GM18519 (cell line): Measurements from ENCODE around the gene CITED1.
A peak's percentile ranks its signal among the peaks of the same experiment; 100 is the strongest.

Source experiments
- ATAC-seq: cut with Tn5 transposase; IDR thresholded peaks from one replicate; pipeline ENCODE4 v1.9.1; 2021; ENCODE audit warnings: mild to moderate bottlenecking, moderate library complexity; ENCODE audit not compliant: unreplicated experiment, low FRiP score

The CITED1 gene

GRCh38 chrX:72309297-72310071 lies 3.8 kb upstream of the CITED1 start:
- no peak for ATAC-seq

- ATAC-seq: no peak
Observed at GRCh38 chrX:72308566-72309296, 3.0 kb upstream of the CITED1 start.

- no peak for ATAC-seq
Observed at GRCh38 chrX:72308209-72308565, 2.5 kb upstream of the CITED1 start.

GRCh38 chrX:72307646-72308051 lies 1.9 kb upstream of the CITED1 start:
- ATAC-seq: no peak

GRCh38 chrX:72306851-72307645 lies 1.3 kb upstream of the CITED1 start:
- no peak for ATAC-seq

- no peak for ATAC-seq
Observed at GRCh38 chrX:72306085-72306801, 529 bp upstream of the CITED1 start.

- no peak for ATAC-seq
Observed at GRCh38 chrX:72304877-72305276, 837 bp downstream of the CITED1 start.

GRCh38 chrX:72301781-72302180 lies 3.9 kb downstream of the CITED1 start:
- no peak for ATAC-seq

- ATAC-seq: no peak
Observed at GRCh38 chrX:72299891-72300630, 5.7 kb downstream of the CITED1 start.

- ATAC-seq: no peak
Observed at GRCh38 chrX:72297953-72298730, 7.6 kb downstream of the CITED1 start.

GRCh38 chrX:72296991-72297390 lies 8.7 kb downstream of the CITED1 start:
- ATAC-seq: no peak

- no peak for ATAC-seq
Observed at GRCh38 chrX:72295745-72296144, 10.0 kb downstream of the CITED1 start.

- no peak for ATAC-seq
Observed at GRCh38 chrX:72294497-72294896, 11.2 kb downstream of the CITED1 start.

GRCh38 chrX:72282302-72282701 lies 23.4 kb downstream of the CITED1 start:
- no peak for ATAC-seq

GRCh38 chrX:72280321-72280845 lies 25.3 kb downstream of the CITED1 start:
- ATAC-seq: no peak

GRCh38 chrX:72276478-72276953 lies 29.2 kb downstream of the CITED1 start:
- ATAC-seq: peak; percentile 12

GRCh38 chrX:72274526-72274925 lies 31.2 kb downstream of the CITED1 start:
- no peak for ATAC-seq

GRCh38 chrX:72273718-72274117 lies 32.0 kb downstream of the CITED1 start:
- no peak for ATAC-seq

GRCh38 chrX:72272868-72273267 lies 32.8 kb downstream of the CITED1 start:
- ATAC-seq: no peak
